ENCODE results near the gene MYBPC1.

Gene MYBPC1

GRCh38 chr12:101695706-101696105, 100.9 kb downstream of the MYBPC1 start:
- 0 out of 2 replicates have a peak, but pooled peaks cover 4% of the 10 kb centered on the region for H3K4me1 ChIP-seq (ENCODE audit: control insufficient read depth, insufficient read depth, low read length)
- no peaks in the 10 kb centered on the region for H3K36me3 ChIP-seq (ENCODE audit: control insufficient read depth in 2 of 2, insufficient read depth in 1 of 2, low read length in 2 of 2)
- TF ChIP-seq SP7 (tag by site-specific recombination; IDR thresholded peaks at IDR 0.05): no peak
- TF ChIP-seq ZNF560 (tag by site-specific recombination; IDR thresholded peaks at IDR 0.05; ENCODE audit: borderline replicate concordance): no peak
- no peak for TF ChIP-seq ZNF548 (tag by site-specific recombination; IDR thresholded peaks at IDR 0.05)
- no peak for TF ChIP-seq GLIS1 (tag by site-specific recombination; IDR thresholded peaks at IDR 0.05)
- TF ChIP-seq ZNF175 (tag by site-specific recombination; IDR thresholded peaks at IDR 0.05): no peak
- TF ChIP-seq GLI4 (tag by site-specific recombination; IDR thresholded peaks at IDR 0.05): no peak
- TF ChIP-seq ZNF416 (tag by site-specific recombination; IDR thresholded peaks at IDR 0.05): no peak
- no peak for TF ChIP-seq ZNF670 (tag by site-specific recombination; IDR thresholded peaks at IDR 0.05; ENCODE audit: low read depth)
- TF ChIP-seq FEZF1 (tag by site-specific recombination; IDR thresholded peaks at IDR 0.05): no peak
- TF ChIP-seq ZNF248 (tag by site-specific recombination; IDR thresholded peaks at IDR 0.05): no peak
- no peaks in the 10 kb centered on the region for H3K9me3 ChIP-seq (ENCODE audit: control insufficient read depth, insufficient read depth, low read depth, low read length)
- ChIA-PET POLR2A (no interaction called here), CTCF (no interaction called here)
- no peak overlapping the region for H3K27ac ChIP-seq (ENCODE audit: extremely low read depth, low read depth, low read length)
- H3K4me3 ChIP-seq (ENCODE audit: low read depth, low read length): no peak overlapping the region

- POLR2A ChIA-PET: no interaction called here
- CTCF ChIA-PET: no interaction called here
- Histone ChIP-seq H3K27ac (ENCODE audit: extremely low read depth, low read depth, low read length) (peak overlapping the region; percentile 65; the same call in 1 of the 2 replicates), H3K36me3 (ENCODE audit: control insufficient read depth in 2 of 2, insufficient read depth in 1 of 2, low read length in 2 of 2) (no peaks in the 10 kb centered on the region), H3K4me3 (ENCODE audit: low read depth, low read length) (peak overlapping the region; percentile 69), H3K4me1 (ENCODE audit: control insufficient read depth, insufficient read depth, low read length) (0 out of 2 replicates have a peak, but pooled peaks cover 4% of the 10 kb centered on the region), H3K9me3 (ENCODE audit: control insufficient read depth, insufficient read depth, low read depth, low read length) (no peaks in the 10 kb centered on the region)
- TF ChIP-seq ZSCAN5A (tag by site-specific recombination; IDR thresholded peaks at IDR 0.05): no peak
- no peak for TF ChIP-seq ZFP3 (tag by site-specific recombination; IDR thresholded peaks at IDR 0.05; ENCODE audit: low read depth)
- TF ChIP-seq ZNF510 (tag by site-specific recombination; IDR thresholded peaks at IDR 0.05; ENCODE audit: insufficient replicate concordance): no peak
- TF ChIP-seq PRDM1 (tag by site-specific recombination; IDR thresholded peaks at IDR 0.05): peak; percentile 53
- no peak for TF ChIP-seq ZNF404 (tag by site-specific recombination; IDR thresholded peaks at IDR 0.05)
- no peak for TF ChIP-seq ZIC2 (tag by site-specific recombination; IDR thresholded peaks at IDR 0.05)
- no peak for TF ChIP-seq ZNF324 (tag by site-specific recombination; IDR thresholded peaks at IDR 0.05)
- TF ChIP-seq ZNF248 (tag by site-specific recombination; IDR thresholded peaks at IDR 0.05): no peak
These were observed 101.8 kb downstream of the MYBPC1 start for GRCh38 chr12:101696251-101697196.

- H3K4me1 ChIP-seq (ENCODE audit: control insufficient read depth, insufficient read depth, low read length): peaks cover 8% of the 10 kb centered on the region
- H3K27ac ChIP-seq (ENCODE audit: extremely low read depth, low read depth, low read length): peak within 1 kb of the TSS; percentile 90
- H3K36me3 ChIP-seq (ENCODE audit: control insufficient read depth in 2 of 2, insufficient read depth in 1 of 2, low read length in 2 of 2): no peaks in the 10 kb centered on the region
- peak within 1 kb of the TSS; percentile 69 for H3K4me3 ChIP-seq (ENCODE audit: low read depth, low read length)
- CTCF ChIA-PET: interaction anchor here (0.6 to 1.0 kb wide), 3 partner anchors 13 to 17 kb away, joined by 3 read pairs; no protein-coding TSS in a partner anchor
- POLR2A ChIA-PET: no interaction called here
- H3K9me3 ChIP-seq (ENCODE audit: control insufficient read depth, insufficient read depth, low read depth, low read length): no peaks in the 10 kb centered on the region
- TF ChIP-seq ZNF513 (tag by site-specific recombination; IDR thresholded peaks at IDR 0.05) (no peak), SP3 (tag by site-specific recombination; IDR thresholded peaks at IDR 0.05) (peak; percentile 38), ZNF639 (tag by site-specific recombination; IDR thresholded peaks at IDR 0.05) (no peak), HOXC10 (CRISPR knock-in tag; IDR thresholded peaks at IDR 0.05) (no peak), ZNF664 (tag by site-specific recombination; IDR thresholded peaks at IDR 0.05) (no peak)
These were observed 102.6 kb downstream of the MYBPC1 start, which contains the start of gene CHPT1 for GRCh38 chr12:101697197-101697929. Gene CHPT1 (plus strand): TSS chr12:101697640. CDS start chr12:101697862, 222 bp downstream.

All from HEK293 (cell line).